PC-3 (cell line): ENCODE data around the gene COL9A2. TPM values are rescaled to one million over a fixed set of nuclear protein-coding genes. Genes with fewer than 3 reads are reported as not detected.

ENCODE experiments used
- ATAC-seq: fragments of 200-7000 bp; cut with Tn5 transposase; 2 replicates; pipeline ENCODE4 v1.9.1; 2020; ENCODE audit warnings: mild to moderate bottlenecking, moderate library complexity
- BruUV-seq: library from RNA; stranded (reverse); fragments of 400-500 nt; replicated peaks from 2 replicates; lab custom pipeline; 2021; lab: Mats Ljungman, UMichigan
- CTCF ChIA-PET: fragments of 300-600 bp; sonication (Branson Sonifier 250); formaldehyde crosslinking; loops from one replicate; lab custom pipeline; 2022; ENCODE audit warnings: antibody characterized with exemption; lab: Charles Lee
- POLR2A ChIA-PET: fragments of 300-600 bp; sonication (Branson Sonifier 250); formaldehyde crosslinking; loops from one replicate; lab custom pipeline; 2022; ENCODE audit warnings: antibody characterized with exemption; ENCODE audit not compliant: unreplicated experiment; lab: Charles Lee
- DNase-seq: peaks from one replicate; pipeline ENCODE4 v3.0.0-alpha.2; 2015
- H2AFZ ChIP-seq: fragments of 300-600 bp; sonication (generic); 2 replicates; pipeline ENCODE4 v1.6.0; 2016; ENCODE audit warnings: antibody characterized with exemption, low read length
- H3F3A ChIP-seq: fragments of 300-600 bp; sonication (generic); one replicate; pipeline ENCODE4 v1.6.0; 2017; ENCODE audit warnings: antibody characterized with exemption, low read length, control low read depth, mild to moderate bottlenecking; ENCODE audit not compliant: unreplicated experiment
- H3K27ac ChIP-seq: fragments of 300-600 bp; sonication (generic); 2 replicates; pipeline ENCODE4 v1.5.1; 2016; ENCODE audit warnings: mild to moderate bottlenecking, low read length
- H3K27me3 ChIP-seq: fragments of 300-600 bp; sonication (generic); 2 replicates; pipeline ENCODE4 v1.6.1; 2016; ENCODE audit warnings: low read length, mixed read lengths
- H3K36me3 ChIP-seq: fragments of 300-600 bp; sonication (generic); 2 replicates; pipeline ENCODE4 v1.6.1; 2016; ENCODE audit warnings: low read depth, mixed run types, low read length, mixed read lengths
- H3K4me1 ChIP-seq: fragments of 300-600 bp; sonication (generic); 2 replicates; pipeline ENCODE4 v1.5.1; 2016; ENCODE audit warnings: low read length; ENCODE audit not compliant: insufficient read depth
- H3K4me2 ChIP-seq: fragments of 300-600 bp; sonication (generic); 2 replicates; pipeline ENCODE4 v1.6.0; 2016; ENCODE audit warnings: low read length
- H3K4me3 ChIP-seq: fragments of 300-600 bp; sonication (generic); 2 replicates; pipeline ENCODE4 v1.5.1; 2016; ENCODE audit warnings: mild to moderate bottlenecking, low read length, mixed read lengths
- H3K79me2 ChIP-seq: fragments of 300-600 bp; sonication (generic); 2 replicates; pipeline ENCODE4 v1.6.1; 2017; ENCODE audit warnings: low read length, mixed read lengths
- H3K9ac ChIP-seq: fragments of 300-600 bp; sonication (generic); 2 replicates; pipeline ENCODE4 v1.6.0; 2016; ENCODE audit warnings: mild to moderate bottlenecking, low read length
- H3K9me2 ChIP-seq: fragments of 300-600 bp; sonication (generic); replicated peaks from 2 replicates; pipeline ENCODE4 v1.6.1; 2016; ENCODE audit warnings: mixed run types, low read length, mixed read lengths
- H3K9me3 ChIP-seq: fragments of 300-600 bp; sonication (generic); 2 replicates; pipeline ENCODE4 v1.6.1; 2016; ENCODE audit warnings: low read length, mixed read lengths
- H4K20me1 ChIP-seq: fragments of 300-600 bp; sonication (generic); 2 replicates; pipeline ENCODE4 v1.6.1; 2016; ENCODE audit warnings: low read length, mixed read lengths
- CTCF ChIP-seq: fragments of 300-600 bp; sonication (generic); conservative IDR thresholded peaks from 2 replicates; pipeline ENCODE4 v1.5.1; 2017; ENCODE audit warnings: antibody characterized with exemption, low read depth, mild to moderate bottlenecking, low read length
- EZH2 ChIP-seq: fragments of 300-600 bp; sonication (generic); IDR thresholded peaks from one replicate; pipeline ENCODE4 v1.6.1; 2017; ENCODE audit warnings: antibody characterized with exemption, mild to moderate bottlenecking, low read length; ENCODE audit not compliant: unreplicated experiment
- EZH2phosphoT487 ChIP-seq: fragments of 300-600 bp; sonication (generic); IDR thresholded peaks from 2 replicates; pipeline ENCODE4 v1.6.1; 2018; ENCODE audit warnings: mild to moderate bottlenecking, antibody characterized with exemption, low read length, borderline replicate concordance
- intact Hi-C: fragments of 100-400 bp; cut with micrococcal nuclease; formaldehyde crosslinking; loops from 2 replicates; pipeline ENCODE4 v1.9.0; 2023
- total RNA-seq: library from RNA; depleted of rRNA; stranded (reverse); fragments of >200 nt; gene quantifications from 2 replicates; pipeline ENCODE4 v1.2.3, GENCODE V29; 2014

COL9A2 gene
- total RNA-seq, 1 experiment from 2014 or later: 4.4 TPM

GRCh38 chr1:40270152-40270834 lies 46.8 kb downstream of the COL9A2 start:
- no peak overlapping the region for H3K9ac ChIP-seq
- H3K4me2 ChIP-seq: no peak overlapping the region
- peaks cover 52% of the 10 kb centered on the region for H3K36me3 ChIP-seq
- no peak overlapping the region for H3K4me3 ChIP-seq
- POLR2A ChIA-PET: no interaction called here
- no TSS peak for BruUV-seq
- CTCF ChIA-PET: no interaction called here
- H3K4me1 ChIP-seq: peaks cover 14% of the 10 kb centered on the region
- peak; percentile 30; the same call in 1 of the 2 replicates for ATAC-seq
- no peaks in the 10 kb centered on the region for H3F3A ChIP-seq
- no peak overlapping the region for H3K27ac ChIP-seq
- DNase-seq: peak; percentile 24
- H3K27me3 ChIP-seq: no peaks in the 10 kb centered on the region
- H4K20me1 ChIP-seq: no peaks in the 10 kb centered on the region
- no peak overlapping the region for H2AFZ ChIP-seq
- no peak for TF ChIP-seq EZH2phosphoT487
- no peak for TF ChIP-seq CTCF
- peaks cover 10% of the 10 kb centered on the region for H3K79me2 ChIP-seq
- no peaks in the 10 kb centered on the region for H3K9me2 ChIP-seq
- intact Hi-C loops: no loop called here
- H3K9me3 ChIP-seq: no peaks in the 10 kb centered on the region

GRCh38 chr1:40268211-40268610 lies 48.9 kb downstream of the COL9A2 start:
- Histone ChIP-seq H4K20me1 (no peaks in the 10 kb centered on the region), H3K79me2 (peaks cover 26% of the 10 kb centered on the region), H3K36me3 (peaks cover 54% of the 10 kb centered on the region), H3K27ac (peak overlapping the region; percentile 81), H3K9me3 (no peaks in the 10 kb centered on the region), H3K27me3 (no peaks in the 10 kb centered on the region), H3F3A (no peaks in the 10 kb centered on the region), H2AFZ (no peak overlapping the region), H3K9me2 (no peaks in the 10 kb centered on the region), H3K9ac (peak overlapping the region; percentile 39), H3K4me1 (peaks cover 14% of the 10 kb centered on the region), H3K4me2 (0 out of 2 replicates have a peak overlapping the region, but pooled peaks have one; percentile 1), H3K4me3 (no peak overlapping the region)
- no peak for ATAC-seq
- ChIA-PET POLR2A (interaction anchor here (1.0 kb wide), 1 partner anchor 26 kb away, joined by 7 read pairs; no protein-coding TSS in a partner anchor), CTCF (interaction anchor here (1.0 to 1.4 kb wide), 2 partner anchors 70 to 124 kb away, joined by 4 to 6 read pairs; no protein-coding TSS in a partner anchor)
- no peak for DNase-seq
- BruUV-seq: no TSS peak
- intact Hi-C loops: no loop called here
- TF ChIP-seq EZH2 (no peak), CTCF (no peak)

- POLR2A ChIA-PET: interaction anchor here (0.6 to 1.0 kb wide), 3 partner anchors 26 to 837 kb away, joined by 3 to 7 read pairs (median 3); no protein-coding TSS in a partner anchor
- no peaks in the 10 kb centered on the region for H3F3A ChIP-seq
- TF ChIP-seq EZH2 (no peak), CTCF (no peak), EZH2phosphoT487 (no peak)
- no peaks in the 10 kb centered on the region for H3K9me2 ChIP-seq
- DNase-seq: peak; percentile 83
- no peaks in the 10 kb centered on the region for H3K27me3 ChIP-seq
- peak overlapping the region; percentile 81 for H3K27ac ChIP-seq
- H3K4me2 ChIP-seq: 0 out of 2 replicates have a peak overlapping the region, but pooled peaks have one; percentile 1
- peaks cover 14% of the 10 kb centered on the region for H3K4me1 ChIP-seq
- H3K79me2 ChIP-seq: peaks cover 30% of the 10 kb centered on the region
- intact Hi-C loops: no loop called here
- peaks cover 56% of the 10 kb centered on the region for H3K36me3 ChIP-seq
- no peaks in the 10 kb centered on the region for H4K20me1 ChIP-seq
- no peak overlapping the region for H2AFZ ChIP-seq
- no peaks in the 10 kb centered on the region for H3K9me3 ChIP-seq
- peak; percentile 89 for ATAC-seq
- BruUV-seq: no TSS peak
- peak overlapping the region; percentile 39; the same call in 1 of the 2 replicates for H3K9ac ChIP-seq
- CTCF ChIA-PET: interaction anchor here (1.0 to 1.4 kb wide), 2 partner anchors 71 to 124 kb away, joined by 4 to 6 read pairs; no protein-coding TSS in a partner anchor
- no peak overlapping the region for H3K4me3 ChIP-seq
These were observed 49.3 kb downstream of the COL9A2 start for GRCh38 chr1:40267767-40268187.
